H4 (cell line): Measurements from ENCODE around the gene DRD3. TPM values are rescaled to one million over a fixed set of nuclear protein-coding genes. Genes with fewer than 3 reads are reported as not detected.
A peak's percentile ranks its signal among the peaks of the same experiment; 100 is the strongest.

Source experiments
- DNase-seq: peaks from one replicate; pipeline ENCODE4 v3.0.0-alpha.2; 2015; ENCODE audit warnings: low spot score
- total RNA-seq: library from RNA; depleted of rRNA; stranded (reverse); fragments of >200 nt; shearing (Covaris generic); gene quantifications from 2 replicates; pipeline ENCODE4 v1.2.3, GENCODE V29; 2014; rRNA removed

Gene DRD3
- total RNA-seq: not detected in 2 replicates

- no peak for DNase-seq
Measured at GRCh38 chr3:114178770-114179368, at the start of gene DRD3. Gene DRD3 (minus strand): TSS chr3:114179052. CDS start chr3:114171992, 7,060 bp downstream.

GRCh38 chr3:114227076-114227475 lies 48.2 kb upstream of the DRD3 start:
- DNase-seq: no peak

GRCh38 chr3:114226313-114226712 lies 47.5 kb upstream of the DRD3 start:
- DNase-seq: no peak

- no peak for DNase-seq
Measured at GRCh38 chr3:114223143-114223542, 44.3 kb upstream of the DRD3 start.

- no peak for DNase-seq
Measured at GRCh38 chr3:114221881-114222264, 43.0 kb upstream of the DRD3 start.

- no peak for DNase-seq
Measured at GRCh38 chr3:114221165-114221880, 42.5 kb upstream of the DRD3 start.

- DNase-seq: no peak
Measured at GRCh38 chr3:114219741-114220140, 40.9 kb upstream of the DRD3 start.

- DNase-seq: no peak
Measured at GRCh38 chr3:114218578-114219185, 39.8 kb upstream of the DRD3 start.

- no peak for DNase-seq
Measured at GRCh38 chr3:114218006-114218405, 39.2 kb upstream of the DRD3 start.

GRCh38 chr3:114217266-114217665 lies 38.4 kb upstream of the DRD3 start:
- DNase-seq: no peak

GRCh38 chr3:114216186-114216970 lies 37.5 kb upstream of the DRD3 start:
- no peak for DNase-seq

GRCh38 chr3:114214542-114215341 lies 35.9 kb upstream of the DRD3 start:
- DNase-seq: no peak

GRCh38 chr3:114213627-114214541 lies 35.0 kb upstream of the DRD3 start:
- peak; percentile 24 for DNase-seq

GRCh38 chr3:114213292-114213626 lies 34.4 kb upstream of the DRD3 start:
- no peak for DNase-seq

GRCh38 chr3:114212646-114213045 lies 33.8 kb upstream of the DRD3 start:
- no peak for DNase-seq

- DNase-seq: no peak
Measured at GRCh38 chr3:114207768-114208167, 28.9 kb upstream of the DRD3 start.

- no peak for DNase-seq
Measured at GRCh38 chr3:114206342-114206741, 27.5 kb upstream of the DRD3 start.

GRCh38 chr3:114205541-114205940 lies 26.7 kb upstream of the DRD3 start:
- no peak for DNase-seq

- DNase-seq: no peak
Measured at GRCh38 chr3:114194750-114195149, 15.9 kb upstream of the DRD3 start.

GRCh38 chr3:114192136-114192535 lies 13.3 kb upstream of the DRD3 start:
- no peak for DNase-seq

GRCh38 chr3:114186501-114186900 lies 7.6 kb upstream of the DRD3 start:
- no peak for DNase-seq
